Measurements from ENCODE around the gene SIDT2.

SIDT2 gene

DNA sequence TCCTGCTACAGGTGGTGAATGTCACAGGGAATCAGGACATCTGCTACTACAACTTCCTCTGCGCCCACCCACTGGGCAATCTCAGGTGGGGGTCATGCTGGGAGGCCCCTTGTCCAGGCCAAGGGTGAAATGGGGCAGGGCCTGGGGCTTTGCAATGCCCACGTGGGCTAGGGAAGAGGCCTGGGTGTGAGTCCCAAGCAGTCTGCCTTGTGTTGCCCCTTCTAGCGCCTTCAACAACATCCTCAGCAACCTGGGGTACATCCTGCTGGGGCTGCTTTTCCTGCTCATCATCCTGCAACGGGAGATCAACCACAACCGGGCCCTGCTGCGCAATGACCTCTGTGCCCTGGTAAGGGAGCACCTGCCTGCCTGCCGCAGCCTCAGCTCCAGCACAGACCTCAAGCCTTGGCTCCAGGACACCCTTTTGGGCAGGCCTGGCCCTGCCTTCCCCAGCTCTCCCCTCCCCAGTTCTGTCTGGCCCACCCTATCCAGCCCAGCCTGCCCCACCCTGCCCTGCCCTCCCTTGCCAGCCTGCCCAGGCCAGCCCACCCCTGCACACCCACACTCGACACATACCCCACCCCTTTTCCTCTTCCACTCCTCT is 11.5 kb downstream of the SIDT2 start:
- no peak for DNase-seq

GRCh38 chr11:117191680-117192400 is 13.3 kb downstream of the SIDT2 start:
- DNase-seq = no peak

- DNase-seq = no peak
These were observed 13.9 kb downstream of the SIDT2 start for GRCh38 chr11:117192401-117192875.

- DNase-seq = no peak
These were observed 14.8 kb downstream of the SIDT2 start for GRCh38 chr11:117193130-117194020.

GRCh38 chr11:117194267-117194666 is 15.7 kb downstream of the SIDT2 start:
- DNase-seq = no peak

GRCh38 chr11:117195258-117195657 is 16.7 kb downstream of the SIDT2 start:
- no peak for DNase-seq

DNA sequence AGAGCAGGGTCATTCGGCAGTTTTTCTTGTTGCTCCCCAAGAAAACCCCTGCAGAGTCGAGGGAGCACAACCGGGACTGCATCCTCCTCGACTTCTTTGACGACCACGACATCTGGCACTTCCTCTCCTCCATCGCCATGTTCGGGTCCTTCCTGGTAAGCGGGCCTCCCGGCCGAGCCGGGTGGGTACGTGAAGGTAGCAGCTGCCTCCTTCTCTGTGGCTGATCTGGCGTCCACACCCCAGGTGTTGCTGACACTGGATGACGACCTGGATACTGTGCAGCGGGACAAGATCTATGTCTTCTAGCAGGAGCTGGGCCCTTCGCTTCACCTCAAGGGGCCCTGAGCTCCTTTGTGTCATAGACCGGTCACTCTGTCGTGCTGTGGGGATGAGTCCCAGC is 17.2 kb downstream of the SIDT2 start:
- no peak for DNase-seq

DNA sequence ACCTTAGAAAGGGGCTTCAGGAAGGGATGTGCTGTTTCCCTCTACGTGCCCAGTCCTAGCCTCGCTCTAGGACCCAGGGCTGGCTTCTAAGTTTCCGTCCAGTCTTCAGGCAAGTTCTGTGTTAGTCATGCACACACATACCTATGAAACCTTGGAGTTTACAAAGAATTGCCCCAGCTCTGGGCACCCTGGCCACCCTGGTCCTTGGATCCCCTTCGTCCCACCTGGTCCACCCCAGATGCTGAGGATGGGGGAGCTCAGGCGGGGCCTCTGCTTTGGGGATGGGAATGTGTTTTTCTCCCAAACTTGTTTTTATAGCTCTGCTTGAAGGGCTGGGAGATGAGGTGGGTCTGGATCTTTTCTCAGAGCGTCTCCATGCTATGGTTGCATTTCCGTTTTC is 18.5 kb downstream of the SIDT2 start:
- DNase-seq = no peak

GRCh38 chr11:117197516-117198456 is 19.2 kb downstream of the SIDT2 start:
- DNase-seq = no peak

- no peak for DNase-seq
These were observed 20.1 kb downstream of the SIDT2 start for GRCh38 chr11:117198613-117199012.

DNA sequence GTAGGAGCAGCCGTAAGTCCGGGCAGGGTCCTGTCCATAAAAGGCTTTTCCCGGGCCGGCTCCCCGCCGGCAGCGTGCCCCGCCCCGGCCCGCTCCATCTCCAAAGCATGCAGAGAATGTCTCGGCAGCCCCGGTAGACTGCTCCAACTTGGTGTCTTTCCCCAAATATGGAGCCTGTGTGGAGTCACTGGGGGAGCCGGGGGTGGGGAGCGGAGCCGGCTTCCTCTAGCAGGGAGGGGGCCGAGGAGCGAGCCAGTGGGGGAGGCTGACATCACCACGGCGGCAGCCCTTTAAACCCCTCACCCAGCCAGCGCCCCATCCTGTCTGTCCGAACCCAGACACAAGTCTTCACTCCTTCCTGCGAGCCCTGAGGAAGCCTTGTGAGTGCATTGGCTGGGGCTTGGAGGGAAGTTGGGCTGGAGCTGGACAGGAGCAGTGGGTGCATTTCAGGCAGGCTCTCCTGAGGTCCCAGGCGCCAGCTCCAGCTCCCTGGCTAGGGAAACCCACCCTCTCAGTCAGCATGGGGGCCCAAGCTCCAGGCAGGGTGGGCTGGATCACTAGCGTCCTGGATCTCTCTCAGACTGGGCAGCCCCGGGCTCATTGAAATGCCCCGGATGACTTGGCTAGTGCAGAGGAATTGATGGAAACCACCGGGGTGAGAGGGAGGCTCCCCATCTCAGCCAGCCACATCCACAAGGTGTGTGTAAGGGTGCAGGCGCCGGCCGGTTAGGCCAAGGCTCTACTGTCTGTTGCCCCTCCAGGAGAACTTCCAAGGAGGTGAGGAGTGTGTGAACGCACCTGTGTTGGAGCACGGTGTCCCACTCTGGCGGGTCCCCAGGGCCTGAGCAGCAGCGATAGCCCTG is 20.7 kb downstream of the SIDT2 start, which contains the start of gene TAGLN:
Gene TAGLN, plus strand, starts transcription at position 318 of the 863 bp plus-strand sequence. CDS start 3,644 bp downstream, outside the sequence.
- DNase-seq = no peak

GRCh38 chr11:117199916-117200812 is 21.6 kb downstream of the SIDT2 start:
- DNase-seq = no peak

DNA sequence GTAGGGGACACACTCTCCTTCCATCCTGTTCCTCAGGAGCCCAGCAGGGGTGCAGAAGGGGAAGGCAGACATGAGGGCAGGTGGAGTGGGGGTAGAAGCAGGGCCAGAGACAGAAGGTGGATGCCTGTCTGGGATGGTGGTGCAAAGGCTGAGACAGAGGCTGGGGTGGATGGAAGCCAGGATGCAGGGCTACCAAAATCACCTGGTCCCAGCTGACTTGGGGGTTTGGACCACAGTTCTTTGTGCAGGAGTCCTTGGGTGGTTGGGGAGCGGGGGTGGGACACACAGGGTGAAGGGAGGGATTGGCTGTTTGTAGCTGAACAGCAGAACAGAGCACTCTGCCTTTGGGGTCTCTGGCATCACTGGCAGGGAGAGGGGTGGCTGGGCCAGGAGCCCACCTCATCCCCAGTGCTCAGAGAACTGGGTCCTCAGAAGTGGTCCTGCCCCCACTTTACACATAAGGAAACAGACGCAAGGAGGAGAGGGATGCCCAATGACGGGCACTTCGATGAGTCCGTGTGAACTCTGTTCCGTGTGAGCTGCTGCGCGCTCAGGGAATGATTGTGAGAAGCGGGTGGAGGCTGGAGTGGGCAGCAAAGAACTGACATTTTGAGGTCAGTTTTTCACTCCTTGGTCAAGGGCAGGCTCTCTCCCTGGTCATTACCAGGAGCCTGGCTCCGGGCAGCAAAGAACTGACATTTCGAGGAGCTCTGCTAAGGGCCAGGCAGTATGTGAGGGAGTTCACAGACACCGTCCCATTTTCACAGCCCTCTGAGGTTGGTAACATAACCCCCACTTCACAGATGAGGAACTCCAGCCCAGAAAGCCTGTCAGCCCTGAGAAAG is 22.5 kb downstream of the SIDT2 start:
- no peak for DNase-seq

- no peak for DNase-seq
These were observed 23.2 kb downstream of the SIDT2 start for GRCh38 chr11:117201658-117202305.

DNA sequence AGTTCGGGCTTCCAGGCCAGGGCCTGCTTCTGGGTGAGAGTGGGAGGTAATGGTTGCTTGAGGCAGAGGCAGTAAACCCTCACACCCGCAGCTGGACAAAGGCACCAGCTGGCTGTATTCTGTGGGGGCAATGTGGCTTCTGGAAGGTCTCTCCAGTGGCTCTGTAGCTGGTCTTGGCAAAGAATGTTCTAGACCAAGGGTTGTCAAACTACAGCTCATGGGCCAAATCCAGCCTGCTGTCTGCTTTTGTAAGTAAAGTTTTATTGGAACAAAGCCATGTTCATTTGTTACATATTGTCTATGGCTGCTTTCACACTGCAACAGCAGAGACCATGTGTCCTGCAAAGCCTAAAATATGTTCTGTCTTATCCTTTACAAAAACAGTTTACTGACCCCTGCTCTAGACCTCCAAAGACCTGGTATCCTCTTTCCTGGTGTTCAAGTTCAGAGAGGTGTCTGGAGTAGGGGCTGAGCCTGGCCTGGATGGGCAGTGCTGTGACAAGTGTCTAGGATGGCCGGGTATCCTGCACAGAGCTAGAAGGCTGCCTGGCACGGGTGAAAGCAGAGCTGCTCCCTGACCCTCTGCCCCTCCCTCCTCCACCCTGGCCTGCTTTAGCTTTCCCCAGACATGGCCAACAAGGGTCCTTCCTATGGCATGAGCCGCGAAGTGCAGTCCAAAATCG is 24.0 kb downstream of the SIDT2 start:
- DNase-seq = no peak

GRCh38 chr11:117203069-117203407 is 24.5 kb downstream of the SIDT2 start:
- no peak for DNase-seq

GRCh38 chr11:117204283-117205080 is 25.9 kb downstream of the SIDT2 start:
- DNase-seq = no peak

All from NCI-H2081 (cell line).